GM21515 (cell line): Measurements from ENCODE around the gene APOBEC3A.
"Not testable (repeated sequence)": the region's sequence is repeated elsewhere in the genome, so short reads cannot be mapped to it uniquely, and the experiment has no call there.

Source experiments
- ATAC-seq: cut with Tn5 transposase; IDR thresholded peaks from one replicate; pipeline ENCODE4 v1.9.1; 2021; ENCODE audit not compliant: unreplicated experiment

Gene APOBEC3A

GRCh38 chr22:38977289-38977688 is 19.9 kb downstream of the APOBEC3A start:
- ATAC-seq: not testable (repeated sequence)

GRCh38 chr22:38980587-38980986 is 23.2 kb downstream of the APOBEC3A start:
- not testable (repeated sequence) for ATAC-seq

- peak; percentile 4 for ATAC-seq
Measured at GRCh38 chr22:38981005-38981991, 23.9 kb downstream of the APOBEC3A start.

- peak; percentile 46 for ATAC-seq
Measured at GRCh38 chr22:38981992-38982927, 24.9 kb downstream of the APOBEC3A start, which contains the start of gene APOBEC3B. TSS of gene APOBEC3B (plus strand) at chr22:38982347. CDS start at chr22:38982454, 107 bp downstream.

GRCh38 chr22:38984224-38984623 is 26.8 kb downstream of the APOBEC3A start:
- no peak for ATAC-seq

- ATAC-seq: peak; percentile 55
Measured at GRCh38 chr22:38984784-38985757, 27.7 kb downstream of the APOBEC3A start.

DNA sequence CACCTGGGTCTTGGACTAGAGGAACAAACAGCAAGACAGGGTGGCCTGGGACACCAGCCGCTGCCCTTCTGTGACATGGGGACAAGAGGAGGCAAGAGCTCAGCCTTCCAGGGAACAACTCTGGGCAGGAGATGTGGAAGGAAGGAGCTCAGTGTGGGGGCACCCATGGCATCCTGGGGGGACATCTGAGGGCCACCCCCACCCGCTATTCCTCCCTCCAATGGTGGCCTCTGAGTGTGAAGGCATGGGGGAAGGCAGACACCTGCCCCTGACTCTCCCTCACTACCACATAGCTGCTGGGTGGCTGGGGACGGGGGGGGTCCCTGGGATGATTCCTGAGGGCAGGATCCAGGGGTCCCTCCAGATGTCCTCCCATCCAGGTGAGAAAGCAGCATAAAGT is 29.2 kb downstream of the APOBEC3A start:
- ATAC-seq: no peak

DNA sequence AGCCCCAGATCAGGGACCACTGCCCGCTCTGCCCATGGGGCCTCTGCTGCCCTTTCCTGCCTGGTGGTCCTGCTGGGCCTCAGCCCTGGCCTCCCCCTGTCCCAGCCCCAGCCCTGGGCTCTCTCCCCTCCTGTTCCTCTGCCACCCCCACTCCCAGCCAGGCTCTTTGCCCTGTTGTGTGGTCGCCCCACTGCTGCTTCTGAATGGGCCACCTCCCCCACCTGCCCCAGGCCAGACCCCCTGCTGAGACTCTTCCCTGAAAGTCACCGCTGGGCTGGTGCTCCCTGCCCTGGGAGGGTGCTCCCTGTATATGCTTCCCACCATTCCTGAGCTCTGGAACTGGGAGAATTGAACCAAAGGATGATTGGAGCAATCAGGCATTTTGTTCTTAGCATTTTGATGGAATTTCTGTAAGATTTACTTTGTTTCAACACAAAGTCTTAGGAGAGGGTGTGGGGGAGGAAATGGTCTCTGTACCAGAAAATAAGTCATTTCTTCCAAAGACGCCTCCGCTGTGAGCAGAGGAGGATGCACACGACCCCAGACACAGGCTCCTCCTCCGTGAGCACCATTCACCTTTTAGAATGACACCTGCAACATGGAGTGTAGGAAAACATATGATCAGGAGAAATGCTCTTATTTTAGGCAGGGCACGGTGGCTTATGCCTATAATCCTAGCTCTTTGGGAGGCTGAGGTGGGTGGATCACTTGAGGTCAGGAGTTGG is 29.9 kb downstream of the APOBEC3A start:
- ATAC-seq: no peak

DNA sequence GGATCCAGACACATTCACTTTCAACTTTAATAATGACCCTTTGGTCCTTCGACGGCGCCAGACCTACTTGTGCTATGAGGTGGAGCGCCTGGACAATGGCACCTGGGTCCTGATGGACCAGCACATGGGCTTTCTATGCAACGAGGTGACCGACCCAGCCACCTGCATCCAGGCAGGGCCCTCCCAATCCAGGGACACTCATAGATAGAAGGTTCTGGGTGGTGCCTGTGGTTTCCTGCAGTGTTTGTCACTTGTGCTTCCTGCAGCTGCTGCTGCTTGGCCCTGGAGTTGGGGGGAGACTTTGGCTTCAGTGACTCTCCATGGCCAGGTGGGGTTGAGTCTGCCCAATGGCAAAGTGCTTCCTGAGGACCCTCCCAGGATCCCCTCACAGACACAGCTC is 32.1 kb downstream of the APOBEC3A start:
- no peak for ATAC-seq

- not testable (repeated sequence) for ATAC-seq
Measured at GRCh38 chr22:38992871-38993371, 35.5 kb downstream of the APOBEC3A start.

GRCh38 chr22:38996105-38996504 is 38.7 kb downstream of the APOBEC3A start:
- ATAC-seq: no peak

DNA sequence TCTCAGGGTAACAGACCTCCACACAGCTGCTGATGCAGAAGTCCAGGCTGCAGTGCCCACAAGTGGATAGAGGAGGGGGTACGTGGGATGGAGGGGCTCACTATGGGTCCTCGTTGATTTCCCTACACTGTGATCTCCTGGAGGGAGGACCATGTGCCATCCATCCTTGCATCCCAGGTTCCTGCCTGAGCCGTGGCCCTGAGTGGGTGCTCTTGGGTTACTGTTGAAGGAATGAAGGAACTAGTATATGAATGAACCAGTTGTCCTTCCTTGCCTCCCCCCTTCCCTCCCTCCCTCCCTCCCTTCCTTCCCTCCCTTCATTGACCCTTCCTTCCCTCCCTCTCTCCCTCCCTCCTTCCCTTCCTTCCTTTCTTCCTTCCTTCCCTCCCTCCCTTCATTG is 40.1 kb downstream of the APOBEC3A start:
- ATAC-seq: no peak

GRCh38 chr22:39003165-39003638 is 45.8 kb downstream of the APOBEC3A start:
- peak; percentile 63 for ATAC-seq

- no peak for ATAC-seq
Measured at GRCh38 chr22:39007177-39007576, 49.8 kb downstream of the APOBEC3A start.

DNA sequence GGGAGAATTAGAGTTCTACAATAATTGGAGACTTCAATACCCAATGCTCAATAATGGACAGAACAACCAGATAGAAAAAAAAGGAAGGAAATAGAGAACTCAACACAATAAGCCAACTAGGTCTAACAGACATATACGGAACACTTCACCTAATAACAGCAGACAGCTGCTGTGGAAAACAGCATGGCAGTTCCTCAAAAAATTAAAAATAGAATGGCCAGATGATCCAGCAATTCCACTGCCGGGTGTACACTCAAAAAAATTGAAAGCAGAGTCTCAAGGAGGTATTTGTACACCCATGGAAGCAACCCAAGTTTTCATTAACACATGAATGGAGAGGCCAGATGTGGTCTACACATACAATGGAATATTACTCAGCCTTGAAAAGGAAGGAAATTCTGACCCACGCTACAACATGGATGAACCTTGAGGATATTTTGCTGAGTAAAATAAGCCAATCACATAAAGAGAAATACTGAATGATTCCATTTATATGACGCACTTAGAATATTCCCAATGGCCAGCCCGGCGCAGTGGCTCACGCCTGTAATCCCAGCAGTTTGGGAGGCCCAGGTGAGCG is 51.0 kb downstream of the APOBEC3A start:
- ATAC-seq: not testable (repeated sequence)

DNA sequence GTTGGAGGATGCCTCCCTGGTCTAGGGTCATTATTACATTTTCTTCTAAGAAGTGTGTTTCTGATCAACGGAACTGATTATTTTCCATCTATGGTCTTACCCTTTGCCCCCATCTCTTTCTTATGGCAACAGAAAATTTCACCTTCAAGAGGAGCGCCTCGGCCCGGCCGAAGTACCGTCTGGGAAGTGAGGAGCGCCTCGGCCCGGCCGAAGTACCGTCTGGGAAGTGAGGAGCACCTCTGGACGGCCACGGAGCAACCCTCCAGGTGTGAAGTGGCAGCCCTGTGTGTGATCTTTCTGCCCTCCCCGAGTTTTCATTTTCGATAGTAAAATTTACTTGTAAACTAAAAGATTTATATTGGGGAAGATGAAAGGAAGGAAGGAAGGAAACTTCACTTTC is 53.5 kb downstream of the APOBEC3A start:
- ATAC-seq: no peak
